Memory B cell (primary cell): ENCODE measurements around the gene RAB22A.

Source experiments
- ATAC-seq: fragments of 150-1000 bp; cut with Tn5 transposase; 2 replicates; pipeline ENCODE4 v1.10.0; 2021; ENCODE audit warnings: low read depth, mild to moderate bottlenecking, moderate library complexity
- DNase-seq, 2 donors: peaks; one replicate each; pipeline ENCODE4 v3.0.0; 2022; ENCODE audit warnings: low spot score in 2 of 2
- H3K27ac Mint-ChIP-seq: one replicate; pipeline ENCODE4 v1.8.0; 2022; ENCODE audit warnings: mild to moderate bottlenecking, moderate library complexity, mixed read lengths
- H3K27me3 Mint-ChIP-seq: one replicate; pipeline ENCODE4 v1.8.0; 2022; ENCODE audit warnings: mixed read lengths
- H3K36me3 Mint-ChIP-seq: one replicate; pipeline ENCODE4 v1.8.0; 2022; ENCODE audit warnings: mild to moderate bottlenecking, mixed read lengths
- H3K4me1 Mint-ChIP-seq: one replicate; pipeline ENCODE4 v1.8.0; 2022; ENCODE audit warnings: mixed read lengths
- H3K4me3 Mint-ChIP-seq: one replicate; pipeline ENCODE4 v1.8.0; 2022; ENCODE audit warnings: mild to moderate bottlenecking, moderate library complexity, mixed read lengths
- H3K9me3 Mint-ChIP-seq: one replicate; pipeline ENCODE4 v1.8.0; 2022; ENCODE audit warnings: mixed read lengths

Gene RAB22A

GRCh38 chr20:58312836-58313235, 3.3 kb downstream of the RAB22A start:
- Mint-ChIP-seq H3K4me3 (no peak overlapping the region), H3K36me3 (peaks cover 27% of the 10 kb centered on the region), H3K27ac (no peak overlapping the region), H3K27me3 (no peaks in the 10 kb centered on the region), H3K9me3 (no peaks in the 10 kb centered on the region), H3K4me1 (peaks cover 19% of the 10 kb centered on the region)
- no peak for DNase-seq
- ATAC-seq, result no peak

GRCh38 chr20:58313396-58313795, 3.9 kb downstream of the RAB22A start:
- ATAC-seq (no peak), DNase-seq (no peak)
- H3K4me1 Mint-ChIP-seq, result peaks cover 15% of the 10 kb centered on the region
- H3K27ac Mint-ChIP-seq, result no peak overlapping the region
- H3K9me3 Mint-ChIP-seq, result no peaks in the 10 kb centered on the region
- H3K36me3 Mint-ChIP-seq, result peaks cover 27% of the 10 kb centered on the region
- no peak overlapping the region for H3K4me3 Mint-ChIP-seq
- no peaks in the 10 kb centered on the region for H3K27me3 Mint-ChIP-seq

DNA sequence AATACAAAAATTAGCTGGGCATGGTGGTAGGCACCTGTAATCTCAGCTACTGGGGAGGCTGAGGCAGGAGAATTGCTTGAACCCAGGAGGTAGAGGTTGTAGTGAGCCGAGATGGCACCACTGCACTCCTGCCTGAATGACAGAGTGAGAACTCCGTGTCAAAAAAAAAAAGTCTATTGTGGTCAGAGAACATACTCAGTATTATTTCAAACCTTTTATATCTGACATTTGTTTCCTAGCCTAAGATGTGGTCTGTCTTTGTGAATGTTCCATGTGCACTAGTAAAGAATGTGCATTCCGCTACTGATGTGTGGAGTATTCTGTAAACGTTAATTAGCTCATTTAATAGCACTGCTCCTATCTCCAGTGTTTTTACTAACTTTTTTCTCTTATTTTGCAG, 11.7 kb downstream of the RAB22A start:
- no peak for ATAC-seq
- no peak overlapping the region for H3K4me3 Mint-ChIP-seq
- no peaks in the 10 kb centered on the region for H3K27me3 Mint-ChIP-seq
- H3K36me3 Mint-ChIP-seq, result peaks cover 17% of the 10 kb centered on the region
- H3K27ac Mint-ChIP-seq, result no peak overlapping the region
- DNase-seq, result no peak
- H3K4me1 Mint-ChIP-seq, result peaks cover 19% of the 10 kb centered on the region
- H3K9me3 Mint-ChIP-seq, result no peaks in the 10 kb centered on the region

DNA sequence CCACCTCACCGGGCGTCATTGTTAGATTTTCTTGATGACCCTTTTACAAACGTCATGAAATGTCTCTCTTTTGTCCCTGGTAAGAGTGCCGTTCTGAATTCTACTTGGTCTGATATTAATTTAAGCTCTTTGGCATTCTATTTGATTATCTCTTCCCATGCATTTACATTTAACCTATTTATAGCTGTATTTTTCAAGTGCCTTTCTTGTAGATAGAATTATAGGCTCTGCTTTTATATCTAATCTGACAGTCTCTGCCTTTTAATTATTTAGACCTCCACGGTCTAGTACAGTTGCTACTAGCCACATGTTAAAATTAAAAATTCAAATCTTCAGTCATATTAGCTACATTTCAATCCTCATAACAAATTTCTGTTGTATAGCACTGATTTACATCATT, 12.6 kb downstream of the RAB22A start:
- ATAC-seq, result no peak
- Mint-ChIP-seq H3K4me3 (no peak overlapping the region), H3K9me3 (no peaks in the 10 kb centered on the region), H3K36me3 (peaks cover 12% of the 10 kb centered on the region), H3K4me1 (peaks cover 19% of the 10 kb centered on the region), H3K27ac (no peak overlapping the region), H3K27me3 (no peaks in the 10 kb centered on the region)
- DNase-seq, result no peak

DNA sequence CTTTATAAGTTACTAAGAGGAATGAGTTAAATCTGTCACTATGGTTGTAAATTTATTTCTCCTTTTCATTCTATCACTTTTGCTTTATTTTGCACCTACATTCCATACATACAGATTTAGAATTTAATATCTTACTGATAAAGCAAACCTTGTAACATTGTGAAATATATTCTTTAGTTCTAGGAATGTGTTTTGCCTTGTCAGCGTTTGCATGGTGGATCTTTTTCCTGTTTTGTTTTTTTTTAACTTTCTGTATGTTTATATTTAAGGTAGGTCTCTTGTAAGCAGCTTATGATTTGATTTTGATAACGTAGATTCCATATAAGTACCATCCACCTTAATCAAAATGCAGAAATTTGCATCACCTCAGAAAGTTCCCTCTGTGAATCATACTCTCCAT, 16.4 kb downstream of the RAB22A start:
- Mint-ChIP-seq H3K36me3 (peaks cover 11% of the 10 kb centered on the region), H3K9me3 (no peaks in the 10 kb centered on the region), H3K4me3 (no peak overlapping the region), H3K27me3 (no peaks in the 10 kb centered on the region), H3K27ac (no peak overlapping the region), H3K4me1 (peaks cover 28% of the 10 kb centered on the region)
- ATAC-seq (no peak), DNase-seq (no peak)

- peaks cover 20% of the 10 kb centered on the region for H3K36me3 Mint-ChIP-seq
- H3K4me1 Mint-ChIP-seq, result peaks cover 33% of the 10 kb centered on the region
- no peak overlapping the region for H3K4me3 Mint-ChIP-seq
- H3K9me3 Mint-ChIP-seq, result no peaks in the 10 kb centered on the region
- no peak for ATAC-seq
- H3K27me3 Mint-ChIP-seq, result no peaks in the 10 kb centered on the region
- H3K27ac Mint-ChIP-seq, result no peak overlapping the region
- no peak for DNase-seq
These were observed 17.7 kb downstream of the RAB22A start for GRCh38 chr20:58327211-58327610.

GRCh38 chr20:58328836-58329235, 19.3 kb downstream of the RAB22A start:
- Mint-ChIP-seq H3K4me3 (no peak overlapping the region), H3K4me1 (peaks cover 28% of the 10 kb centered on the region)

GRCh38 chr20:58329711-58330110, 20.2 kb downstream of the RAB22A start:
- Mint-ChIP-seq H3K9me3 (no peaks in the 10 kb centered on the region), H3K4me3 (no peak overlapping the region), H3K27me3 (no peaks in the 10 kb centered on the region), H3K36me3 (peaks cover 22% of the 10 kb centered on the region), H3K4me1 (peaks cover 28% of the 10 kb centered on the region), H3K27ac (no peak overlapping the region)
- ATAC-seq, result no peak
- no peak for DNase-seq

More at GRCh38 chr20:58328836-58329235, 19.3 kb downstream of the RAB22A start:
- Mint-ChIP-seq H3K36me3 (peaks cover 22% of the 10 kb centered on the region), H3K27me3 (no peaks in the 10 kb centered on the region), H3K9me3 (no peaks in the 10 kb centered on the region), H3K27ac (no peak overlapping the region)
- ATAC-seq, result no peak
- DNase-seq, result no peak

DNA sequence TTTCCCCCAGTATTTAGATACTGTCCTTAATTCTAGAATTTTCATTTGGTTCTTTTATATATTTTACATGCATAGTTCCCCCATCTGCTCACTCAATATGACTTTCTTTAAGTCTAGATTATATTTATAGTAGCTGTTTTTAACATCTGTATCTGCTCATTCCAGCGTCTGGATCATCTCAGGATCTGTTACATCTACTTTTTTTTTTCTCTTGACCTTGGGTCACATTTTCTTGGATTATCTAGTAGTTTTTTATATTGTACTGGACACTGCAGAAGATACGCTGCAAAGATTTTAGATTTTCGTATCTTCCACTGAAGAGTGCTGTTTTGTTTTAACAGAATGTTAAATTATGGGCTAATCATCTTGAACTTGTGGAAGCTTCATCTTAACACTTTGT, 20.7 kb downstream of the RAB22A start:
- no peak for ATAC-seq
- Mint-ChIP-seq H3K4me3 (no peak overlapping the region), H3K4me1 (peaks cover 28% of the 10 kb centered on the region)

GRCh38 chr20:58330687-58331086, 21.2 kb downstream of the RAB22A start:
- H3K27me3 Mint-ChIP-seq, result no peaks in the 10 kb centered on the region
- no peaks in the 10 kb centered on the region for H3K9me3 Mint-ChIP-seq
- H3K27ac Mint-ChIP-seq, result no peak overlapping the region
- ATAC-seq (no peak), DNase-seq (no peak)
- H3K36me3 Mint-ChIP-seq, result peaks cover 22% of the 10 kb centered on the region
- H3K4me1 Mint-ChIP-seq, result peaks cover 26% of the 10 kb centered on the region
- H3K4me3 Mint-ChIP-seq, result no peak overlapping the region

More for the DNA sequence above, 20.7 kb downstream of the RAB22A start:
- Mint-ChIP-seq H3K36me3 (peaks cover 22% of the 10 kb centered on the region), H3K27me3 (no peaks in the 10 kb centered on the region), H3K9me3 (no peaks in the 10 kb centered on the region), H3K27ac (no peak overlapping the region)
- no peak for DNase-seq

GRCh38 chr20:58331961-58332551, 22.5 kb downstream of the RAB22A start:
- peaks cover 24% of the 10 kb centered on the region for H3K4me1 Mint-ChIP-seq
- no peak for ATAC-seq

GRCh38 chr20:58339741-58340140, 30.2 kb downstream of the RAB22A start:
- H3K36me3 Mint-ChIP-seq, result peaks cover 35% of the 10 kb centered on the region
- ATAC-seq (no peak), DNase-seq (no peak)
- H3K27ac Mint-ChIP-seq, result no peak overlapping the region
- no peak overlapping the region for H3K4me3 Mint-ChIP-seq
- peaks cover 25% of the 10 kb centered on the region for H3K4me1 Mint-ChIP-seq
- no peaks in the 10 kb centered on the region for H3K27me3 Mint-ChIP-seq
- H3K9me3 Mint-ChIP-seq, result no peaks in the 10 kb centered on the region

More at GRCh38 chr20:58331961-58332551, 22.5 kb downstream of the RAB22A start:
- no peak for DNase-seq
- Mint-ChIP-seq H3K27me3 (no peaks in the 10 kb centered on the region), H3K36me3 (peaks cover 25% of the 10 kb centered on the region), H3K27ac (no peak overlapping the region), H3K9me3 (no peaks in the 10 kb centered on the region), H3K4me3 (no peak overlapping the region)

- H3K4me1 Mint-ChIP-seq, result peaks cover 25% of the 10 kb centered on the region
- no peaks in the 10 kb centered on the region for H3K27me3 Mint-ChIP-seq
- ATAC-seq (no peak), DNase-seq (no peak)
- no peak overlapping the region for H3K27ac Mint-ChIP-seq
- H3K4me3 Mint-ChIP-seq, result no peak overlapping the region
- no peaks in the 10 kb centered on the region for H3K9me3 Mint-ChIP-seq
- H3K36me3 Mint-ChIP-seq, result peaks cover 39% of the 10 kb centered on the region
These were observed 30.6 kb downstream of the RAB22A start for GRCh38 chr20:58340151-58340550.

DNA sequence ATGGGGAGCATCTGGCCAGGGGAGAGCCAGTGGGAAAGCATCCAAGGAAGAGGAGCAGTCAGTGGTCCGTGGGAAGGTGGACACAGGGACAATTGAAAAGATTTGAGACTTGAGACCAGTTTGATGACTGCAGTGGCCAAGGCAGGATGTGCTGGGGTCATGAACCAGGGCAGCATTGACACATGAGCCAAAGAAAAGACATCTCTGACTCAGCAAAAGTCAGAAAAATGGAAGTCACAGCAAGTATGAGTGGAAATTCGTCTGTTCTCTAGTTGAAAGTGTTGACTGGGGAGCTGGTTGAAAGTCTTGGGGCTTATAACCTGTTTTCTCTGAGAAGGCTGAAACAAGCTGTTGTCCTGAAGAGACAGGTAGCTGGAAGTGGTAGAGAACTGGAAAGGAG, 31.3 kb downstream of the RAB22A start:
- ATAC-seq (no peak), DNase-seq (no peak)
- no peaks in the 10 kb centered on the region for H3K9me3 Mint-ChIP-seq
- H3K27ac Mint-ChIP-seq, result no peak overlapping the region
- no peaks in the 10 kb centered on the region for H3K27me3 Mint-ChIP-seq
- no peak overlapping the region for H3K4me3 Mint-ChIP-seq
- H3K4me1 Mint-ChIP-seq, result peaks cover 25% of the 10 kb centered on the region
- peaks cover 44% of the 10 kb centered on the region for H3K36me3 Mint-ChIP-seq
